WTC11 (cell line): Measurements from ENCODE around the gene MRPL9. TPM values are rescaled to one million over a fixed set of nuclear protein-coding genes. Genes with fewer than 3 reads are reported as not detected.
A peak's percentile ranks its signal among the peaks of the same experiment; 100 is the strongest.

ENCODE experiments used
- ATAC-seq: fragments of 200-7000 bp; cut with Tn5 transposase; 2 replicates; pipeline ENCODE4 v1.10.0; 2021; ENCODE audit warnings: mild to moderate bottlenecking, moderate library complexity
- CTCF ChIA-PET: fragments of 300-600 bp; sonication (Branson Sonifier 250); formaldehyde crosslinking; loops from one replicate; lab custom pipeline; 2021; ENCODE audit warnings: antibody characterized with exemption; lab: Charles Lee
- POLR2A ChIA-PET: fragments of 350-600 bp; sonication (Branson Sonifier 250); formaldehyde crosslinking; loops from one replicate; lab custom pipeline; 2021; ENCODE audit warnings: antibody characterized with exemption; lab: Charles Lee
- DNase-seq: peaks from one replicate; pipeline ENCODE4 v3.0.0; 2021; ENCODE audit warnings: low spot score
- H3K27ac Mint-ChIP-seq: 2 replicates; pipeline ENCODE4 v1.8.0; 2021; ENCODE audit warnings: mixed read lengths
- H3K27me3 Mint-ChIP-seq: 2 replicates; pipeline ENCODE4 v1.8.0; 2021; ENCODE audit warnings: low read depth, mild to moderate bottlenecking, moderate library complexity, mixed read lengths
- H3K36me3 Mint-ChIP-seq: 2 replicates; pipeline ENCODE4 v1.8.0; 2021; ENCODE audit warnings: mixed read lengths
- H3K4me1 Mint-ChIP-seq: 2 replicates; pipeline ENCODE4 v1.8.0; 2022; ENCODE audit warnings: mixed read lengths
- H3K4me3 Mint-ChIP-seq: 2 replicates; pipeline ENCODE4 v1.8.0; 2021; ENCODE audit warnings: mild to moderate bottlenecking, moderate library complexity, mixed read lengths
- H3K9me3 Mint-ChIP-seq: 2 replicates; pipeline ENCODE4 v1.8.0; 2021; ENCODE audit warnings: mixed read lengths
- AFF4 ChIP-seq: sonication (generic); formaldehyde crosslinking; IDR thresholded peaks from 2 replicates; pipeline ENCODE4 v1.8.1; 2023; ENCODE audit warnings: mild to moderate bottlenecking, missing genetic modification reagents, borderline replicate concordance
- AR ChIP-seq: fragments of 250-450 bp; sonication (Bioruptor Pico); IDR thresholded peaks from 2 replicates; pipeline ENCODE4 v1.9.0; 2021; ENCODE audit warnings: mild to moderate bottlenecking
- ATF2 ChIP-seq: sonication (generic); formaldehyde crosslinking; IDR thresholded peaks from 2 replicates; pipeline ENCODE4 v1.8.1; 2022; ENCODE audit warnings: low read depth, missing genetic modification reagents, borderline replicate concordance
- ETV6 ChIP-seq: sonication (generic); formaldehyde crosslinking; IDR thresholded peaks from 2 replicates; pipeline ENCODE4 v1.8.1; 2022; ENCODE audit warnings: mild to moderate bottlenecking, missing genetic modification reagents
- GRHL2 ChIP-seq: fragments of 250-450 bp; sonication (Bioruptor Pico); IDR thresholded peaks from 2 replicates; pipeline ENCODE4 v1.8.0; 2022; ENCODE audit warnings: mild to moderate bottlenecking, moderate library complexity; ENCODE audit not compliant: insufficient replicate concordance, severe bottlenecking
- NFE2L1 ChIP-seq: sonication (generic); formaldehyde crosslinking; IDR thresholded peaks from 2 replicates; pipeline ENCODE4 v1.8.1; 2023; ENCODE audit warnings: missing genetic modification reagents
- NFYB ChIP-seq: sonication (generic); formaldehyde crosslinking; conservative IDR thresholded peaks from 2 replicates; pipeline ENCODE4 v1.8.0; 2022; ENCODE audit warnings: low read depth, missing genetic modification reagents
- PRDM15 ChIP-seq: sonication (generic); formaldehyde crosslinking; IDR thresholded peaks from 2 replicates; pipeline ENCODE4 v1.8.0; 2022; ENCODE audit warnings: missing genetic modification reagents
- USF1 ChIP-seq: sonication (generic); formaldehyde crosslinking; IDR thresholded peaks from 2 replicates; pipeline ENCODE4 v1.8.0; 2022; ENCODE audit warnings: mild to moderate bottlenecking, missing genetic modification reagents
- USF2 ChIP-seq: sonication (generic); formaldehyde crosslinking; IDR thresholded peaks from 2 replicates; pipeline ENCODE4 v1.8.1; 2023; ENCODE audit warnings: mild to moderate bottlenecking, missing genetic modification reagents, moderate library complexity
- ZBTB43 ChIP-seq: sonication (generic); formaldehyde crosslinking; IDR thresholded peaks from 2 replicates; pipeline ENCODE4 v1.8.1; 2023; ENCODE audit warnings: mild to moderate bottlenecking, missing genetic modification reagents
- ZNF138 ChIP-seq: sonication (generic); formaldehyde crosslinking; conservative IDR thresholded peaks from 2 replicates; pipeline ENCODE4 v1.8.1; 2022; ENCODE audit warnings: mild to moderate bottlenecking, moderate library complexity, missing genetic modification reagents
- total RNA-seq: library from RNA; stranded (reverse); gene quantifications from 3 replicates; pipeline ENCODE4 v1.2.3, GENCODE V29; 2021

The MRPL9 gene
- total RNA-seq, 1 experiment from 2014 or later = 99.3 TPM

- ATAC-seq (peak; percentile 8; the same call in 1 of the 2 replicates), DNase-seq (no peak)
- no peak overlapping the region for H3K4me3 Mint-ChIP-seq
- H3K4me1 Mint-ChIP-seq = peaks cover 32% of the 10 kb centered on the region
- peaks cover 66% of the 10 kb centered on the region for H3K27me3 Mint-ChIP-seq
- ChIA-PET POLR2A (no interaction called here), CTCF (interaction anchor here (1.0 to 1.6 kb wide), 3 partner anchors 8 to 113 kb away, joined by 3 to 11 read pairs (median 4); partner anchors contain the start of gene CELF3)
- no peaks in the 10 kb centered on the region for H3K36me3 Mint-ChIP-seq
- no peak overlapping the region for H3K27ac Mint-ChIP-seq
- TF ChIP-seq PRDM15 = peak; percentile 73
- TF ChIP-seq AFF4 (CRISPR knock-in tag) = no peak
- no peak for TF ChIP-seq AR
- TF ChIP-seq ATF2 = no peak
- TF ChIP-seq, all 79 proteins: peak for 1
- no peaks in the 10 kb centered on the region for H3K9me3 Mint-ChIP-seq
Observed at GRCh38 chr1:151723726-151724370, 39.4 kb downstream of the MRPL9 start.

GRCh38 chr1:151721788-151722510 is 41.3 kb downstream of the MRPL9 start:
- peaks cover 79% of the 10 kb centered on the region for H3K27me3 Mint-ChIP-seq
- no peaks in the 10 kb centered on the region for H3K9me3 Mint-ChIP-seq
- ATAC-seq = no peak
- no peaks in the 10 kb centered on the region for H3K36me3 Mint-ChIP-seq
- CTCF ChIA-PET = interaction anchor here (0.8 to 1.9 kb wide), 8 partner anchors 13 to 187 kb away, joined by 4 to 19 read pairs (median 5); partner anchors contain the start of gene MRPL9
- DNase-seq = no peak
- peak overlapping the region; percentile 76 for H3K4me3 Mint-ChIP-seq
- peaks cover 28% of the 10 kb centered on the region for H3K4me1 Mint-ChIP-seq
- POLR2A ChIA-PET = interaction anchor here (1.1 kb wide), 1 partner anchor 29 kb away, joined by 3 read pairs; no protein-coding TSS in a partner anchor
- no peak overlapping the region for H3K27ac Mint-ChIP-seq
- TF ChIP-seq AFF4 (CRISPR knock-in tag) = no peak
- TF ChIP-seq NFE2L1 (CRISPR knock-in tag) = no peak
- no peak for TF ChIP-seq ZNF138 (CRISPR knock-in tag)
- no peak for TF ChIP-seq USF1 (CRISPR knock-in tag)
- no peak for TF ChIP-seq NFYB (CRISPR knock-in tag)
- no peak for TF ChIP-seq GRHL2
- no peak for TF ChIP-seq ZBTB43 (CRISPR knock-in tag)
- no peak for TF ChIP-seq ETV6
- no peak for TF ChIP-seq USF2 (CRISPR knock-in tag)
